Suprapubic skin (tissue), 4 donors: ENCODE data around the gene ATP5ME. TPM values are rescaled to one million over a fixed set of nuclear protein-coding genes. Genes with fewer than 3 reads are reported as not detected.

Experiments
- DNase-seq, 2 donors: peaks; one replicate each; pipeline ENCODE4 v3.0.0-alpha.2; 2019; ENCODE audit warnings: low spot score in 2 of 2
- H3K27ac ChIP-seq: fragments of 200-600 bp; sonication (generic); one replicate; pipeline ENCODE4 v1.5.1; 2019
- H3K27me3 ChIP-seq: fragments of 200-600 bp; sonication (generic); one replicate; pipeline ENCODE4 v1.5.1; 2019
- H3K36me3 ChIP-seq: fragments of 200-600 bp; sonication (generic); one replicate; pipeline ENCODE4 v1.5.1; 2019
- H3K4me1 ChIP-seq: fragments of 200-600 bp; sonication (generic); one replicate; pipeline ENCODE4 v1.5.1; 2019
- H3K4me3 ChIP-seq: fragments of 200-600 bp; sonication (generic); one replicate; pipeline ENCODE4 v1.5.1; 2019; ENCODE audit warnings: mild to moderate bottlenecking
- H3K9me3 ChIP-seq: fragments of 200-600 bp; sonication (generic); one replicate; pipeline ENCODE4 v1.5.1; 2019
- CTCF ChIP-seq, 2 donors: fragments of 200-600 bp in 1 of 2; fragments of 450-650 bp in 1 of 2; sonication (generic) in 1 of 2; IDR thresholded peaks; one replicate each; pipeline ENCODE4 v1.5.1; 2016 to 2019; ENCODE audit warnings: antibody characterized with exemption in 2 of 2, mild to moderate bottlenecking in 1 of 2, moderate library complexity in 1 of 2
- EP300 ChIP-seq: sonication (generic); formaldehyde crosslinking; IDR thresholded peaks from one replicate; pipeline ENCODE4 v1.6.1; 2017; ENCODE audit warnings: antibody characterized with exemption
- POLR2A ChIP-seq, 2 donors: fragments of 450-650 bp; IDR thresholded peaks; one replicate each; pipeline ENCODE4 v1.6.1; 2017; ENCODE audit warnings: antibody characterized with exemption in 2 of 2, mild to moderate bottlenecking in 2 of 2, moderate library complexity in 2 of 2
- POLR2AphosphoS5 ChIP-seq, 3 donors: sonication (generic); formaldehyde crosslinking; IDR thresholded peaks; one replicate each; pipeline ENCODE4 v1.6.1; 2017; ENCODE audit warnings: antibody characterized with exemption in 3 of 3
- WGBS: methylation state at CpG from one replicate; pipeline ENCODE4 v1.1.5; 2018; 5-methylcytosine and 5-hydroxymethylcytosine counted together
- total RNA-seq, 4 donors: library from RNA; depleted of rRNA; stranded (reverse); fragments of >200 nt; gene quantifications; one replicate each; pipeline ENCODE4 v1.1.0, GENCODE V29; 2016

ATP5ME gene
- total RNA-seq: 100 to 1,000 TPM in 2 of 4 donors, 10 to 100 TPM in 2; 60.2 to 167 (median 102) TPM

GRCh38 chr4:674172-675035 lies at the start of gene ATP5ME, which contains the start of gene MYL5:
Gene ATP5ME, minus strand, starts transcription at chr4:674276. Its CDS starts 29 bp downstream, at chr4:674247.
Gene MYL5, plus strand, starts transcription at chr4:674542. Its CDS starts 3,485 bp downstream, at chr4:678027.
- TF ChIP-seq CTCF (IDR thresholded peaks at IDR 0.05) (peak; percentile 52 to 94), POLR2AphosphoS5 (IDR thresholded peaks at IDR 0.05) (peak; percentile 2 to 96 (median 33)), POLR2A (IDR thresholded peaks at IDR 0.05) (peak in 1 of 2 donors; percentile 77), EP300 (no peak)
- Histone ChIP-seq H3K4me3 (peak within 1 kb of the TSS; percentile 87), H3K4me1 (peaks cover 57% of the 10 kb centered on the region), H3K27me3 (no peaks in the 10 kb centered on the region), H3K36me3 (peaks cover 22% of the 10 kb centered on the region), H3K27ac (peak within 1 kb of the TSS; percentile 87), H3K9me3 (no peaks in the 10 kb centered on the region)
- 0% methylated on average over 4 of the region's 84 CpGs for WGBS
- peak; percentile 97 to 98 for DNase-seq

- no peaks in the 10 kb centered on the region for H3K9me3 ChIP-seq
- DNase-seq: no peak
- WGBS: 97% methylated on average over 61 of the region's 61 CpGs
- peaks cover 44% of the 10 kb centered on the region for H3K4me1 ChIP-seq
- H3K27ac ChIP-seq: no peak overlapping the region
- no peak overlapping the region for H3K4me3 ChIP-seq
- H3K36me3 ChIP-seq: peaks cover 14% of the 10 kb centered on the region
- TF ChIP-seq POLR2A (IDR thresholded peaks at IDR 0.05): no peak
- TF ChIP-seq EP300: no peak
- TF ChIP-seq POLR2AphosphoS5 (IDR thresholded peaks at IDR 0.05): no peak
- no peak for TF ChIP-seq CTCF (IDR thresholded peaks at IDR 0.05)
- H3K27me3 ChIP-seq: no peaks in the 10 kb centered on the region
Observed at GRCh38 chr4:722851-723360, 48.8 kb upstream of the ATP5ME start.

GRCh38 chr4:722169-722725 lies 48.2 kb upstream of the ATP5ME start:
- WGBS: 91% methylated on average over 46 of the region's 47 CpGs
- Histone ChIP-seq H3K4me1 (peaks cover 40% of the 10 kb centered on the region), H3K4me3 (no peak overlapping the region), H3K27ac (no peak overlapping the region), H3K27me3 (no peaks in the 10 kb centered on the region), H3K9me3 (no peaks in the 10 kb centered on the region), H3K36me3 (peaks cover 14% of the 10 kb centered on the region)
- DNase-seq: no peak
- TF ChIP-seq POLR2A (IDR thresholded peaks at IDR 0.05) (no peak), POLR2AphosphoS5 (IDR thresholded peaks at IDR 0.05) (no peak), EP300 (no peak), CTCF (IDR thresholded peaks at IDR 0.05) (no peak)

- Histone ChIP-seq H3K27ac (peak overlapping the region; percentile 78), H3K27me3 (no peaks in the 10 kb centered on the region), H3K4me3 (peak overlapping the region; percentile 22), H3K4me1 (peaks cover 35% of the 10 kb centered on the region), H3K36me3 (peaks cover 14% of the 10 kb centered on the region), H3K9me3 (no peaks in the 10 kb centered on the region)
- WGBS: 32% methylated on average over 29 of the region's 31 CpGs
- no peak for TF ChIP-seq CTCF (IDR thresholded peaks at IDR 0.05)
- TF ChIP-seq EP300: no peak
- TF ChIP-seq POLR2AphosphoS5 (IDR thresholded peaks at IDR 0.05): no peak
- no peak for TF ChIP-seq POLR2A (IDR thresholded peaks at IDR 0.05)
- peak in 1 of 2 donors; percentile 76 for DNase-seq
Observed at GRCh38 chr4:721261-722168, 47.4 kb upstream of the ATP5ME start.
